Measurements from ENCODE around the gene BNC2. TPM values are rescaled to one million over a fixed set of nuclear protein-coding genes. Genes with fewer than 3 reads are reported as not detected.

Gene BNC2
- total and polyA plus RNA-seq, 4 donors, result 0.96 to 23.2 (median 9.7) TPM

- Histone ChIP-seq H3K9ac (ENCODE audit: insufficient read depth in 1 of 2, low read length in 2 of 2) (no peak overlapping the region), H3K4me1 (ENCODE audit: control insufficient read depth in 5 of 5, insufficient read depth in 5 of 5, low read length in 5 of 5) (peaks cover 0 to 5% (median 0%) of the 10 kb centered on the region in 5 donors), H3K27ac (ENCODE audit: low read depth in 1 of 2, low read length in 1 of 2) (no peak overlapping the region), H3K4me3 (no peak overlapping the region), H3K27me3 (ENCODE audit: control insufficient read depth in 3 of 3, insufficient read depth in 3 of 3, low read length in 2 of 3) (no peaks in the 10 kb centered on the region), H3K9me3 (ENCODE audit: control insufficient read depth in 4 of 4, insufficient read depth in 3 of 4, low read length in 3 of 4) (no peaks in the 10 kb centered on the region), H3K36me3 (ENCODE audit: control insufficient read depth in 4 of 4, insufficient read depth in 4 of 4, low read length in 4 of 4) (no peaks in the 10 kb centered on the region)
- no peak for DNase-seq
- ATAC-seq (ENCODE audit: insufficient read depth, low FRiP score), result no peak
- no peak for TF ChIP-seq CTCF (IDR thresholded peaks at IDR 0.05; ENCODE audit: control extremely low read depth, extremely low read depth)
- 69 to 83% methylated on average over 1 of the region's 1 CpG for WGBS, 2 donors
These were observed 198.8 kb downstream of the BNC2 start for GRCh38 chr9:16671591-16672137.

GRCh38 chr9:16670791-16671190 is 199.7 kb downstream of the BNC2 start:
- H3K9ac ChIP-seq (ENCODE audit: insufficient read depth in 1 of 2, low read length in 2 of 2), result no peak overlapping the region
- 87 to 90% methylated on average over 6 of the region's 6 CpGs for WGBS, 2 donors
- no peaks in the 10 kb centered on the region for H3K27me3 ChIP-seq (ENCODE audit: control insufficient read depth in 3 of 3, insufficient read depth in 3 of 3, low read length in 2 of 3)
- H3K4me3 ChIP-seq, result no peak overlapping the region
- no peak for TF ChIP-seq CTCF (IDR thresholded peaks at IDR 0.05; ENCODE audit: control extremely low read depth, extremely low read depth)
- H3K36me3 ChIP-seq (ENCODE audit: control insufficient read depth in 4 of 4, insufficient read depth in 4 of 4, low read length in 4 of 4), result no peaks in the 10 kb centered on the region
- H3K9me3 ChIP-seq (ENCODE audit: control insufficient read depth in 4 of 4, insufficient read depth in 3 of 4, low read length in 3 of 4), result no peaks in the 10 kb centered on the region
- H3K4me1 ChIP-seq (ENCODE audit: control insufficient read depth in 5 of 5, insufficient read depth in 5 of 5, low read length in 5 of 5), result peaks cover 0 to 9% (median 0%) of the 10 kb centered on the region in 5 donors
- no peak for ATAC-seq (ENCODE audit: insufficient read depth, low FRiP score)
- H3K27ac ChIP-seq (ENCODE audit: low read depth in 1 of 2, low read length in 1 of 2), result no peak overlapping the region
- DNase-seq, result no peak

GRCh38 chr9:16668734-16669295 is 201.7 kb downstream of the BNC2 start:
- no peaks in the 10 kb centered on the region for H3K36me3 ChIP-seq (ENCODE audit: control insufficient read depth in 4 of 4, insufficient read depth in 4 of 4, low read length in 4 of 4)
- H3K4me3 ChIP-seq, result no peak overlapping the region
- H3K27me3 ChIP-seq (ENCODE audit: control insufficient read depth in 3 of 3, insufficient read depth in 3 of 3, low read length in 2 of 3), result no peaks in the 10 kb centered on the region
- no peak overlapping the region for H3K27ac ChIP-seq (ENCODE audit: low read depth in 1 of 2, low read length in 1 of 2)
- ATAC-seq (ENCODE audit: insufficient read depth, low FRiP score), result no peak
- TF ChIP-seq CTCF (IDR thresholded peaks at IDR 0.05; ENCODE audit: control extremely low read depth, extremely low read depth), result no peak
- 76 to 82% methylated on average over 5 of the region's 5 CpGs for WGBS, 2 donors
- no peak overlapping the region for H3K9ac ChIP-seq (ENCODE audit: insufficient read depth in 1 of 2, low read length in 2 of 2)
- H3K9me3 ChIP-seq (ENCODE audit: control insufficient read depth in 4 of 4, insufficient read depth in 3 of 4, low read length in 3 of 4), result no peaks in the 10 kb centered on the region
- peaks cover 0 to 9% (median 0%) of the 10 kb centered on the region in 5 donors for H3K4me1 ChIP-seq (ENCODE audit: control insufficient read depth in 5 of 5, insufficient read depth in 5 of 5, low read length in 5 of 5)
- no peak for DNase-seq

GRCh38 chr9:16664211-16664610 is 206.3 kb downstream of the BNC2 start:
- no peak for DNase-seq
- TF ChIP-seq CTCF (IDR thresholded peaks at IDR 0.05; ENCODE audit: control extremely low read depth, extremely low read depth), result no peak
- Histone ChIP-seq H3K4me1 (ENCODE audit: control insufficient read depth in 5 of 5, insufficient read depth in 5 of 5, low read length in 5 of 5) (peaks cover 0 to 9% (median 0%) of the 10 kb centered on the region in 5 donors), H3K4me3 (no peak overlapping the region), H3K27ac (ENCODE audit: low read depth in 1 of 2, low read length in 1 of 2) (no peak overlapping the region), H3K36me3 (ENCODE audit: control insufficient read depth in 4 of 4, insufficient read depth in 4 of 4, low read length in 4 of 4) (no peaks in the 10 kb centered on the region), H3K9ac (ENCODE audit: insufficient read depth in 1 of 2, low read length in 2 of 2) (no peak overlapping the region), H3K9me3 (ENCODE audit: control insufficient read depth in 4 of 4, insufficient read depth in 3 of 4, low read length in 3 of 4) (no peaks in the 10 kb centered on the region), H3K27me3 (ENCODE audit: control insufficient read depth in 3 of 3, insufficient read depth in 3 of 3, low read length in 2 of 3) (no peaks in the 10 kb centered on the region)
- 97 to 98% methylated on average over 2 of the region's 2 CpGs for WGBS, 2 donors
- no peak for ATAC-seq (ENCODE audit: insufficient read depth, low FRiP score)
